ENCODE measurements around the gene USP5. TPM values are rescaled to one million over a fixed set of nuclear protein-coding genes. Genes with fewer than 3 reads are reported as not detected.

Gene USP5
- total RNA-seq, 1 experiment from 2014 or later, result 158 TPM

DNA sequence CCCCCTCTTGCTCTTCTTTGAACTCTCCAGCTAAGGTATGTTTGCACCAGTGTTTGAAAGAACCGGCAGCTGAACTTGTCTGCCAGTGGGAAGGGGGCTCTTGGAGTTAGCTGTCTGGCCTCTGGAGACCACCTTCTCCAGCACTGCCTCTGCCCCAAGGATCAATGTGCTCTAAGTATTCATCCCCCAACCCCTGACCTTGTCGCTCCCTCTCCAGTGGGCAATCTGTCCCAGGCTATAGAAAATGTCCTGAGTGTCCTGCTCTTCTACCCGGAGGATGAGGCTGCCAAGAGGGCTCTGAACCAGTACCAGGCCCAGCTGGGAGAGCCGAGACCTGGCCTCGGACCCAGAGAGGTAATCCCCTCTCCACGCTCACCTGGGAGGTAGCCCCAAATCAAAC is 21.0 kb upstream of the USP5 start:
- TF ChIP-seq, protein P1, sequence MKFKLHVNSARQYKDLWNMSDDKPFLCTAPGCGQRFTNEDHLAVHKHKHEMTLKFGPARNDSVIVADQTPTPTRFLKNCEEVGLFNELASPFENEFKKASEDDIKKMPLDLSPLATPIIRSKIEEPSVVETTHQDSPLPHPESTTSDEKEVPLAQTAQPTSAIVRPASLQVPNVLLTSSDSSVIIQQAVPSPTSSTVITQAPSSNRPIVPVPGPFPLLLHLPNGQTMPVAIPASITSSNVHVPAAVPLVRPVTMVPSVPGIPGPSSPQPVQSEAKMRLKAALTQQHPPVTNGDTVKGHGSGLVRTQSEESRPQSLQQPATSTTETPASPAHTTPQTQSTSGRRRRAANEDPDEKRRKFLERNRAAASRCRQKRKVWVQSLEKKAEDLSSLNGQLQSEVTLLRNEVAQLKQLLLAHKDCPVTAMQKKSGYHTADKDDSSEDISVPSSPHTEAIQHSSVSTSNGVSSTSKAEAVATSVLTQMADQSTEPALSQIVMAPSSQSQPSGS (CRISPR knock-in tag; IDR thresholded peaks at IDR 0.05; ENCODE audit: borderline replicate concordance, low read depth), result no peak
- TF ChIP-seq AFF4 (CRISPR knock-in tag; IDR thresholded peaks at IDR 0.05; ENCODE audit: borderline replicate concordance), result no peak
- TF ChIP-seq, protein P2, sequence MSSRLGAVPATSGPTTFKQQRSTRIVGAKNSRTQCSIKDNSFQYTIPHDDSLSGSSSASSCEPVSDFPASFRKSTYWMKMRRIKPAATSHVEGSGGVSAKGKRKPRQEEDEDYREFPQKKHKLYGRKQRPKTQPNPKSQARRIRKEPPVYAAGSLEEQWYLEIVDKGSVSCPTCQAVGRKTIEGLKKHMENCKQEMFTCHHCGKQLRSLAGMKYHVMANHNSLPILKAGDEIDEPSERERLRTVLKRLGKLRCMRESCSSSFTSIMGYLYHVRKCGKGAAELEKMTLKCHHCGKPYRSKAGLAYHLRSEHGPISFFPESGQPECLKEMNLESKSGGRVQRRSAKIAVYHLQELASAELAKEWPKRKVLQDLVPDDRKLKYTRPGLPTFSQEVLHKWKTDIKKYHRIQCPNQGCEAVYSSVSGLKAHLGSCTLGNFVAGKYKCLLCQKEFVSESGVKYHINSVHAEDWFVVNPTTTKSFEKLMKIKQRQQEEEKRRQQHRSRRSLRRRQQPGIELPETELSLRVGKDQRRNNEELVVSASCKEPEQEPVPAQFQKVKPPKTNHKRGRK (CRISPR knock-in tag; IDR thresholded peaks at IDR 0.05; ENCODE audit: borderline replicate concordance), result no peak
- no peak for TF ChIP-seq TEAD1 (CRISPR knock-in tag; IDR thresholded peaks at IDR 0.05)
- TF ChIP-seq TCF7 (CRISPR knock-in tag; IDR thresholded peaks at IDR 0.05; ENCODE audit: low read depth), result no peak
- TF ChIP-seq HMGA2 (CRISPR knock-in tag; IDR thresholded peaks at IDR 0.05), result no peak
- no peak for TF ChIP-seq MXD4 (CRISPR knock-in tag; IDR thresholded peaks at IDR 0.05; ENCODE audit: borderline replicate concordance)
- TF ChIP-seq, protein P3, sequence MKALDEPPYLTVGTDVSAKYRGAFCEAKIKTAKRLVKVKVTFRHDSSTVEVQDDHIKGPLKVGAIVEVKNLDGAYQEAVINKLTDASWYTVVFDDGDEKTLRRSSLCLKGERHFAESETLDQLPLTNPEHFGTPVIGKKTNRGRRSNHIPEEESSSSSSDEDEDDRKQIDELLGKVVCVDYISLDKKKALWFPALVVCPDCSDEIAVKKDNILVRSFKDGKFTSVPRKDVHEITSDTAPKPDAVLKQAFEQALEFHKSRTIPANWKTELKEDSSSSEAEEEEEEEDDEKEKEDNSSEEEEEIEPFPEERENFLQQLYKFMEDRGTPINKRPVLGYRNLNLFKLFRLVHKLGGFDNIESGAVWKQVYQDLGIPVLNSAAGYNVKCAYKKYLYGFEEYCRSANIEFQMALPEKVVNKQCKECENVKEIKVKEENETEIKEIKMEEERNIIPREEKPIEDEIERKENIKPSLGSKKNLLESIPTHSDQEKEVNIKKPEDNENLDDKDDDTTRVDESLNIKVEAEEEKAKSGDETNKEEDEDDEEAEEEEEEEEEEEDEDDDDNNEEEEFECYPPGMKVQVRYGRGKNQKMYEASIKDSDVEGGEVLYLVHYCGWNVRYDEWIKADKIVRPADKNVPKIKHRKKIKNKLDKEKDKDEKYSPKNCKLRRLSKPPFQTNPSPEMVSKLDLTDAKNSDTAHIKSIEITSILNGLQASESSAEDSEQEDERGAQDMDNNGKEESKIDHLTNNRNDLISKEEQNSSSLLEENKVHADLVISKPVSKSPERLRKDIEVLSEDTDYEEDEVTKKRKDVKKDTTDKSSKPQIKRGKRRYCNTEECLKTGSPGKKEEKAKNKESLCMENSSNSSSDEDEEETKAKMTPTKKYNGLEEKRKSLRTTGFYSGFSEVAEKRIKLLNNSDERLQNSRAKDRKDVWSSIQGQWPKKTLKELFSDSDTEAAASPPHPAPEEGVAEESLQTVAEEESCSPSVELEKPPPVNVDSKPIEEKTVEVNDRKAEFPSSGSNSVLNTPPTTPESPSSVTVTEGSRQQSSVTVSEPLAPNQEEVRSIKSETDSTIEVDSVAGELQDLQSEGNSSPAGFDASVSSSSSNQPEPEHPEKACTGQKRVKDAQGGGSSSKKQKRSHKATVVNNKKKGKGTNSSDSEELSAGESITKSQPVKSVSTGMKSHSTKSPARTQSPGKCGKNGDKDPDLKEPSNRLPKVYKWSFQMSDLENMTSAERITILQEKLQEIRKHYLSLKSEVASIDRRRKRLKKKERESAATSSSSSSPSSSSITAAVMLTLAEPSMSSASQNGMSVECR (CRISPR knock-in tag; IDR thresholded peaks at IDR 0.05; ENCODE audit: borderline replicate concordance), result no peak
- TF ChIP-seq, protein P4, sequence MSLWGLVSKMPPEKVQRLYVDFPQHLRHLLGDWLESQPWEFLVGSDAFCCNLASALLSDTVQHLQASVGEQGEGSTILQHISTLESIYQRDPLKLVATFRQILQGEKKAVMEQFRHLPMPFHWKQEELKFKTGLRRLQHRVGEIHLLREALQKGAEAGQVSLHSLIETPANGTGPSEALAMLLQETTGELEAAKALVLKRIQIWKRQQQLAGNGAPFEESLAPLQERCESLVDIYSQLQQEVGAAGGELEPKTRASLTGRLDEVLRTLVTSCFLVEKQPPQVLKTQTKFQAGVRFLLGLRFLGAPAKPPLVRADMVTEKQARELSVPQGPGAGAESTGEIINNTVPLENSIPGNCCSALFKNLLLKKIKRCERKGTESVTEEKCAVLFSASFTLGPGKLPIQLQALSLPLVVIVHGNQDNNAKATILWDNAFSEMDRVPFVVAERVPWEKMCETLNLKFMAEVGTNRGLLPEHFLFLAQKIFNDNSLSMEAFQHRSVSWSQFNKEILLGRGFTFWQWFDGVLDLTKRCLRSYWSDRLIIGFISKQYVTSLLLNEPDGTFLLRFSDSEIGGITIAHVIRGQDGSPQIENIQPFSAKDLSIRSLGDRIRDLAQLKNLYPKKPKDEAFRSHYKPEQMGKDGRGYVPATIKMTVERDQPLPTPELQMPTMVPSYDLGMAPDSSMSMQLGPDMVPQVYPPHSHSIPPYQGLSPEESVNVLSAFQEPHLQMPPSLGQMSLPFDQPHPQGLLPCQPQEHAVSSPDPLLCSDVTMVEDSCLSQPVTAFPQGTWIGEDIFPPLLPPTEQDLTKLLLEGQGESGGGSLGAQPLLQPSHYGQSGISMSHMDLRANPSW (CRISPR knock-in tag; conservative IDR thresholded peaks at IDR 0.05; ENCODE audit: low read depth), result no peak
- TF ChIP-seq ZBTB43 (CRISPR knock-in tag; IDR thresholded peaks at IDR 0.05), result no peak
- no peak for TF ChIP-seq CDX4 (CRISPR knock-in tag; IDR thresholded peaks at IDR 0.05; ENCODE audit: borderline replicate concordance)
- TF ChIP-seq, protein P5, sequence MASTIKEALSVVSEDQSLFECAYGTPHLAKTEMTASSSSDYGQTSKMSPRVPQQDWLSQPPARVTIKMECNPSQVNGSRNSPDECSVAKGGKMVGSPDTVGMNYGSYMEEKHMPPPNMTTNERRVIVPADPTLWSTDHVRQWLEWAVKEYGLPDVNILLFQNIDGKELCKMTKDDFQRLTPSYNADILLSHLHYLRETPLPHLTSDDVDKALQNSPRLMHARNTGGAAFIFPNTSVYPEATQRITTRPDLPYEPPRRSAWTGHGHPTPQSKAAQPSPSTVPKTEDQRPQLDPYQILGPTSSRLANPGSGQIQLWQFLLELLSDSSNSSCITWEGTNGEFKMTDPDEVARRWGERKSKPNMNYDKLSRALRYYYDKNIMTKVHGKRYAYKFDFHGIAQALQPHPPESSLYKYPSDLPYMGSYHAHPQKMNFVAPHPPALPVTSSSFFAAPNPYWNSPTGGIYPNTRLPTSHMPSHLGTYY (CRISPR knock-in tag; IDR thresholded peaks at IDR 0.05), result no peak
- TF ChIP-seq NFE2L1 (CRISPR knock-in tag; IDR thresholded peaks at IDR 0.05), result no peak
- no peak for TF ChIP-seq ELF4 (CRISPR knock-in tag; IDR thresholded peaks at IDR 0.05; ENCODE audit: low read depth)
- peaks cover 10% of the 10 kb centered on the region for H3K27me3 Mint-ChIP-seq (ENCODE audit: low read depth)
- ChIA-PET CTCF (interaction anchor here (0.7 to 8.9 kb wide), 6 partner anchors 10 to 275 kb away, joined by 3 to 110 read pairs (median 3); partner anchors contain the start of genes GPR162, IFFO1, LAG3 and PTMS), POLR2A (interaction anchor here (0.6 kb wide), 1 partner anchor 88 kb away, joined by 5 read pairs; no protein-coding TSS in a partner anchor)
- peaks cover 32% of the 10 kb centered on the region for H3K4me1 Mint-ChIP-seq
- H3K36me3 Mint-ChIP-seq, result peaks cover 41% of the 10 kb centered on the region
- peak overlapping the region; percentile 20; the same call in 1 of the 2 replicates for H3K4me3 Mint-ChIP-seq
- ATAC-seq (no peak), DNase-seq (ENCODE audit: low spot score) (no peak)
- H3K27ac Mint-ChIP-seq, result no peak overlapping the region
- H3K9me3 Mint-ChIP-seq, result no peaks in the 10 kb centered on the region

All from WTC11 (cell line).